GM12878 (cell line): ENCODE results near the gene ZNF709. TPM values are rescaled to one million over a fixed set of nuclear protein-coding genes. Genes with fewer than 3 reads are reported as not detected.

ENCODE experiments used
- ATAC-seq: fragments of 200-7000 bp; cut with Tn5 transposase; 3 replicates; pipeline ENCODE4 v1.9.1; 2020; ENCODE audit warnings: mild to moderate bottlenecking, moderate library complexity
- BruUV-seq: library from RNA; stranded (reverse); fragments of 400-500 nt; replicated peaks from 2 replicates; lab custom pipeline; 2021; lab: Mats Ljungman, UMichigan
- CTCF ChIA-PET: fragments of 300-600 bp; sonication (Branson Sonifier 250); formaldehyde crosslinking; extraction: SDS; loops from one replicate; lab custom pipeline; 2021; ENCODE audit warnings: inconsistent platforms; lab: Yijun Ruan, JAX
- POLR2A ChIA-PET: fragments of 350-600 bp; formaldehyde crosslinking; extraction: SDS; loops from one replicate; lab custom pipeline; 2021; ENCODE audit warnings: inconsistent platforms; lab: Charles Lee
- RAD21 ChIA-PET: fragments of 300-600 bp; sonication (Branson Sonifier 250); formaldehyde crosslinking; loops from one replicate; lab custom pipeline; 2023; ENCODE audit warnings: antibody characterized with exemption; ENCODE audit not compliant: unreplicated experiment; lab: Charles Lee
- SMC1A ChIA-PET: fragments of 300-600 bp; sonication (Branson Sonifier 250); formaldehyde crosslinking; loops from one replicate; lab custom pipeline; 2023; ENCODE audit not compliant: unreplicated experiment, uncharacterized antibody; lab: Charles Lee
- DNase-seq: peaks from one replicate; pipeline ENCODE4 v3.0.0-alpha.2; 2011; ENCODE audit warnings: low read depth, low spot score
- FAIRE-seq: peaks from 3 replicates; lab custom pipeline; 2011; peaks lifted over from hg19 to GRCh38; lab: Jason Lieb, UNC
- H2AFZ ChIP-seq: 2 replicates; pipeline ENCODE4 v1.6.0; 2011; ENCODE audit warnings: low read depth, low read length, control low read depth; ENCODE audit not compliant: control insufficient read depth
- H3K27ac ChIP-seq: 2 replicates; pipeline ENCODE4 v1.5.1; 2011; ENCODE audit warnings: control low read depth; ENCODE audit not compliant: control insufficient read depth, insufficient read depth
- H3K27me3 ChIP-seq, 2 experiments: replicated peaks in 1 of 2; 2 replicates each; pipeline versions ENCODE4 v1.6.0 to v1.6.1; 2011; ENCODE audit warnings: low read length in 1 of 2; ENCODE audit not compliant: control insufficient read depth in 2 of 2, insufficient read depth in 2 of 2
- H3K36me3 ChIP-seq, 2 experiments: 2 replicates each; pipeline ENCODE4 v1.5.1; 2011; ENCODE audit warnings: low read length in 1 of 2; ENCODE audit not compliant: control insufficient read depth in 2 of 2, insufficient read depth in 2 of 2
- H3K4me1 ChIP-seq: 2 replicates; pipeline ENCODE4 v1.6.1; 2011; ENCODE audit warnings: mild to moderate bottlenecking, low read length, moderate library complexity, mixed read lengths; ENCODE audit not compliant: control insufficient read depth, insufficient read depth
- H3K4me2 ChIP-seq: 2 replicates; pipeline ENCODE4 v1.6.0; 2011; ENCODE audit warnings: control low read depth; ENCODE audit not compliant: control insufficient read depth, insufficient read depth
- H3K4me3 ChIP-seq: fragments of 200-600 bp; sonication (generic); 2 replicates; pipeline ENCODE4 v1.5.1; 2016
- H3K79me2 ChIP-seq: 2 replicates; pipeline ENCODE4 v1.6.0; 2011; ENCODE audit warnings: low read length; ENCODE audit not compliant: control insufficient read depth, insufficient read depth
- H3K9ac ChIP-seq: 2 replicates; pipeline ENCODE4 v1.8.0; 2011; ENCODE audit warnings: low read length, control low read depth, mixed read lengths; ENCODE audit not compliant: control insufficient read depth, insufficient read depth
- H3K9me3 ChIP-seq: replicated peaks from 3 replicates; pipeline ENCODE4 v1.5.1; 2011; ENCODE audit warnings: mild to moderate bottlenecking, low read length; ENCODE audit not compliant: control insufficient read depth, insufficient read depth
- H4K20me1 ChIP-seq: 2 replicates; pipeline ENCODE4 v1.6.0; 2011; ENCODE audit not compliant: control insufficient read depth, insufficient read depth
- BACH1 ChIP-seq: fragments of 450-650 bp; IDR thresholded peaks from 2 replicates; pipeline ENCODE4 v1.6.1; 2017; ENCODE audit warnings: mild to moderate bottlenecking, borderline replicate concordance
- BCLAF1 ChIP-seq: fragments of 450-650 bp; IDR thresholded peaks from 2 replicates; pipeline ENCODE4 v1.6.1; 2017; ENCODE audit warnings: antibody characterized with exemption, mild to moderate bottlenecking, moderate library complexity
- BMI1 ChIP-seq: fragments of 450-650 bp; IDR thresholded peaks from 2 replicates; pipeline ENCODE4 v1.6.1; 2016; ENCODE audit warnings: mild to moderate bottlenecking, moderate library complexity, borderline replicate concordance
- CREB1 ChIP-seq: IDR thresholded peaks from 2 replicates; pipeline ENCODE4 v1.6.1; 2012; ENCODE audit warnings: low read depth, mild to moderate bottlenecking, inconsistent platforms
- CREM ChIP-seq: IDR thresholded peaks from 2 replicates; pipeline ENCODE4 v1.6.1; 2014; ENCODE audit warnings: antibody characterized with exemption, low read depth
- EGR1 ChIP-seq, 2 experiments: IDR thresholded peaks; 1 replicate in 1 of 2; 2 replicates in 1 of 2; pipeline ENCODE4 v1.6.1; 2011 to 2012; ENCODE audit warnings: low read depth in 2 of 2, low read length in 2 of 2, borderline replicate concordance in 1 of 2, mild to moderate bottlenecking in 1 of 2, moderate library complexity in 1 of 2
- MEF2B ChIP-seq: fragments of 450-650 bp; IDR thresholded peaks from 2 replicates; pipeline ENCODE4 v1.6.1; 2018; ENCODE audit warnings: mild to moderate bottlenecking, moderate library complexity; ENCODE audit not compliant: partially characterized antibody, poor library complexity, severe bottlenecking
- POLR2AphosphoS2 ChIP-seq: IDR thresholded peaks from 2 replicates; pipeline ENCODE4 v1.6.1; 2011; ENCODE audit warnings: low read depth, mild to moderate bottlenecking, low read length, improper control_type of control experiment, moderate library complexity
- POLR2AphosphoS5 ChIP-seq: IDR thresholded peaks from 2 replicates; pipeline ENCODE4 v1.6.1; 2011; ENCODE audit warnings: mild to moderate bottlenecking, low read length, inconsistent platforms
- RAD21 ChIP-seq: IDR thresholded peaks from 2 replicates; pipeline ENCODE4 v1.6.1; 2011; ENCODE audit warnings: mild to moderate bottlenecking, low read depth, low read length, moderate library complexity; ENCODE audit not compliant: insufficient read depth
- RAD51 ChIP-seq: fragments of 450-650 bp; IDR thresholded peaks from 2 replicates; pipeline ENCODE4 v1.6.1; 2016; ENCODE audit warnings: moderate library complexity, mild to moderate bottlenecking, inconsistent platforms
- REST ChIP-seq: IDR thresholded peaks from 2 replicates; pipeline ENCODE4 v1.6.1; 2012; ENCODE audit warnings: mild to moderate bottlenecking, low read depth, low read length
- SMAD1 ChIP-seq: fragments of 450-650 bp; IDR thresholded peaks from 2 replicates; pipeline ENCODE4 v1.6.1; 2018; ENCODE audit warnings: mild to moderate bottlenecking, low read depth; ENCODE audit not compliant: partially characterized antibody
- SP1 ChIP-seq: IDR thresholded peaks from one replicate; pipeline ENCODE4 v1.6.1; 2011; ENCODE audit warnings: low read depth, low read length
- STAT1 ChIP-seq: fragments of 450-650 bp; conservative IDR thresholded peaks from 2 replicates; pipeline ENCODE4 v1.6.1; 2014; ENCODE audit warnings: antibody characterized with exemption, mild to moderate bottlenecking
- TCF3 ChIP-seq: IDR thresholded peaks from 2 replicates; pipeline ENCODE4 v1.6.1; 2012; ENCODE audit warnings: low read depth, mild to moderate bottlenecking, low read length, borderline replicate concordance; ENCODE audit not compliant: insufficient read depth
- YBX1 ChIP-seq: fragments of 450-650 bp; IDR thresholded peaks from 2 replicates; pipeline ENCODE4 v1.6.1; 2016; ENCODE audit warnings: antibody characterized with exemption
- WGBS: methylation state at CpG from one replicate; pipeline ENCODE4 v1.1.6; 2016; ENCODE audit warnings: low lambda C conversion rate; ENCODE audit not compliant: insufficient replicate concordance, insufficient coverage; ENCODE audit errors: missing lambda C conversion rate; 5-methylcytosine and 5-hydroxymethylcytosine counted together
- in situ Hi-C: fragments of 300-500 bp; cut with MboI; formaldehyde crosslinking; loops from 9 replicates; pipeline ENCODE4 v1.14.3; 2018; ENCODE audit warnings: mixed read lengths
- intact Hi-C: fragments of 100-400 bp; cut with micrococcal nuclease; formaldehyde crosslinking; loops from one replicate; pipeline ENCODE4 v1.14.2; 2022; ENCODE audit not compliant: unreplicated experiment
- polyA plus RNA-seq, 11 experiments: library from polyadenylated mRNA; depleted of rRNA in 4 of 11; unstranded in 6 of 11; stranded (reverse) in 5 of 11; fragments of >200 nt; fragmentation: Nextera tagmentation in 4 of 11; fragmentation: Illumina TruSeq in 1 of 11; extraction: Ambion mirVana in 4 of 11; extraction: Trizol in 1 of 11; gene quantifications; 1 replicate in 1 of 11; 2 replicates in 10 of 11; pipeline versions ENCODE4 v1.2.1 to v1.2.3, GENCODE V29; 2011 to 2016; ENCODE audit warnings: inconsistent platforms in 2 of 11, missing spikeins in 2 of 11, low read depth in 1 of 11
- total RNA-seq, 4 experiments: library from RNA; depleted of rRNA in 3 of 4; stranded (reverse); fragments of >200 nt in 3 of 4; fragmentation: Illumina TruSeq in 1 of 4; extraction: Trizol in 1 of 4; gene quantifications; 2 replicates each; pipeline versions ENCODE4 v1.2.1 to v1.2.3, GENCODE V29; 2013 to 2021

The ZNF709 gene
- total and polyA plus RNA-seq, 10 of the 15 experiments (the other 5 are each of a cell fraction or from before 2014, with no cell fraction given) = 0.27 to 2.5 (median 1.5) TPM

GRCh38 chr19:12495002-12495802, 10.6 kb upstream of the ZNF709 start:
- ChIA-PET POLR2A (interaction anchor here (0.7 to 1.9 kb wide), 3 partner anchors 12 to 162 kb away, joined by 3 to 12 read pairs (median 3); partner anchors contain the start of gene ZNF563), CTCF (interaction anchor here (0.6 to 1.9 kb wide), 14 partner anchors 8 to 698 kb away, joined by 3 to 5 read pairs (median 4); partner anchors contain the start of genes ZNF20, ZNF564 and ZNF709), SMC1A (interaction anchor here (0.6 to 1.5 kb wide), 8 partner anchors 11 to 316 kb away, joined by 3 to 8 read pairs (median 4); partner anchors contain the start of genes ZNF442, ZNF443, ZNF564 and ZNF709), RAD21 (interaction anchor here (1.1 to 1.5 kb wide), 4 partner anchors 11 to 433 kb away, joined by 3 to 6 read pairs (median 5); partner anchors contain the start of genes ZNF563 and ZNF709)
- H3K9ac ChIP-seq = peak overlapping the region; percentile 56
- peak; percentile 97 for FAIRE-seq
- intact Hi-C loops = no loop called here
- peak; percentile 74 for DNase-seq
- no peaks in the 10 kb centered on the region for H3K4me1 ChIP-seq
- H3K27ac ChIP-seq = peak overlapping the region; percentile 42; the same call in 1 of the 2 replicates
- under 1% methylated on average over 47 of the region's 51 CpGs for WGBS
- H2AFZ ChIP-seq = peak overlapping the region; percentile 98
- peak overlapping the region; percentile 76 for H3K4me3 ChIP-seq
- H3K9me3 ChIP-seq = peaks cover 6% of the 10 kb centered on the region; the same call in 2 of the 3 replicates
- ATAC-seq = peak; percentile 100
- H3K79me2 ChIP-seq = no peaks in the 10 kb centered on the region
- BruUV-seq = no TSS peak
- H3K36me3 ChIP-seq = no peaks in the 10 kb centered on the region
- in situ Hi-C loops = no loop called here
- no peaks in the 10 kb centered on the region for H4K20me1 ChIP-seq
- no peaks in the 10 kb centered on the region for H3K27me3 ChIP-seq
- H3K4me2 ChIP-seq = peak overlapping the region; percentile 76
- TF ChIP-seq RAD21 (peak; percentile 28; the same call in 1 of the 2 replicates), YBX1 (no peak), POLR2AphosphoS2 (peak; percentile 71; the same call in 1 of the 2 replicates), RAD51 (no peak), EGR1 (IDR thresholded peaks at IDR 0.05; ENCODE audit: borderline replicate concordance in 1 of 2, low read depth in 2 of 2, low read length in 2 of 2) (no peak), REST (no peak), TCF3 (0 out of 2 replicates have a peak, but pooled peaks have one; percentile 35), MEF2B (peak; percentile 17), CREB1 (peak; percentile 50; the same call in 1 of the 2 replicates), SP1 (no peak), BACH1 (no peak), BMI1 (no peak), STAT1 (no peak), BCLAF1 (no peak), CREM (peak; percentile 70), POLR2AphosphoS5 (peak; percentile 86), SMAD1 (no peak)
